Measurements from ENCODE around the gene IMP4. TPM values are rescaled to one million over a fixed set of nuclear protein-coding genes. Genes with fewer than 3 reads are reported as not detected.

IMP4 gene
- total and polyA plus RNA-seq, 9 donors: 24.8 to 74.0 (median 54.4) TPM

DNA sequence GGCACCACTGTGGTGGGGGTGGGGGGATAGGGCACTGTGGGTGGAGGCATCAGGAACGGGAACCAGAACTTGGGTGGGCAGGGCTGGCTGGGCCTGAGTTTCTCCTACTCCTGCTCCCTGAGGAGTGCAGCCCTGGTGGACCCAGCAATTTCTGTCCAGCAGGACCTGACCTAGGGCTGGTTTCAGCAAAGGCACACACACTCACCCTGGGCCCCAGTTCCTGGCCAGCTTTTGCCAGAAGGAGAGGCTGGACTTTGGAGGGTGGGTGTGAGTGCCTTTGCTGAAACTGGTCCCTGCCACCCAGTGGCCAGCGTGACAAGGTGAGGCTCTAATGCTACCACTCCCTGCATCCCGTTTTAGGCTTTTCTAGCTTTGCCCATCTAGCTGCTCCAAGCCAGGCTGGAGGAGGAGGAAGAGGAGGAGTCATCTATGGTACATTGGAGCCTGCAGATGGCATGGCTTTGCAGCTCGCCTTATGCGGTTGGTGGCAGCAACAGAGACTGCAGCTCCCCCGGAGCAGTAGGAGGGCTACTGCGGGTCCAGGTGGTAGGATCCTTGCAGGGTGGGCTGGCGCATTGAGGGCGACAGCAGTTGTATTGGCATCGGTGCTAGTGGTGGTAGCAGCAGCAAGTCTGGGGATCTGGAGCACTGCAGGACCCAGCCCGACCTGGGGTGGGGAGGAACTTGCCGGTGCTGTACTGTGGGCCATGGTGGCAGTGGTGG lies 40.4 kb upstream of the IMP4 start:
- H3K27ac ChIP-seq: no peak overlapping the region
- DNase-seq: no peak
- 76 to 89% (median 80%) methylated on average over 12 of the region's 12 CpGs for WGBS, 3 donors
- no peaks in the 10 kb centered on the region for H3K9me3 ChIP-seq
- intact Hi-C loops (cut with DNase I): no loop called here
- H3K4me3 ChIP-seq: no peak overlapping the region
- H3K27me3 ChIP-seq: no peaks in the 10 kb centered on the region
- TF ChIP-seq CTCF (IDR thresholded peaks at IDR 0.05) (no peak), POLR2A (IDR thresholded peaks at IDR 0.05) (no peak), EP300 (IDR thresholded peaks at IDR 0.05) (no peak)
- no peaks in the 10 kb centered on the region for H3K4me1 ChIP-seq (ENCODE audit: insufficient read depth)
- H3K36me3 ChIP-seq: no peaks in the 10 kb centered on the region

GRCh38 chr2:130303169-130303568 lies 39.5 kb upstream of the IMP4 start:
- Histone ChIP-seq H3K4me1 (ENCODE audit: insufficient read depth) (no peaks in the 10 kb centered on the region), H3K27me3 (no peaks in the 10 kb centered on the region), H3K36me3 (no peaks in the 10 kb centered on the region), H3K27ac (no peak overlapping the region), H3K9me3 (no peaks in the 10 kb centered on the region), H3K4me3 (no peak overlapping the region)
- TF ChIP-seq CTCF (IDR thresholded peaks at IDR 0.05) (no peak), EP300 (IDR thresholded peaks at IDR 0.05) (no peak), POLR2A (IDR thresholded peaks at IDR 0.05) (no peak)
- intact Hi-C loops (cut with DNase I): no loop called here
- no peak for DNase-seq

GRCh38 chr2:130304726-130305125 lies 38.0 kb upstream of the IMP4 start:
- intact Hi-C loops (cut with DNase I): no loop called here
- H3K4me1 ChIP-seq (ENCODE audit: insufficient read depth): no peaks in the 10 kb centered on the region
- DNase-seq: no peak
- WGBS, 3 donors: 92 to 95% (median 94%) methylated on average over 3 of the region's 3 CpGs
- H3K27ac ChIP-seq: no peak overlapping the region
- H3K9me3 ChIP-seq: no peaks in the 10 kb centered on the region
- H3K4me3 ChIP-seq: no peak overlapping the region
- H3K36me3 ChIP-seq: no peaks in the 10 kb centered on the region
- no peak for TF ChIP-seq POLR2A (IDR thresholded peaks at IDR 0.05)
- no peak for TF ChIP-seq CTCF (IDR thresholded peaks at IDR 0.05)
- TF ChIP-seq EP300 (IDR thresholded peaks at IDR 0.05): no peak
- no peaks in the 10 kb centered on the region for H3K27me3 ChIP-seq

GRCh38 chr2:130307850-130308249 lies 34.8 kb upstream of the IMP4 start:
- Histone ChIP-seq H3K4me1 (ENCODE audit: insufficient read depth) (no peaks in the 10 kb centered on the region), H3K27ac (no peak overlapping the region), H3K27me3 (no peaks in the 10 kb centered on the region), H3K36me3 (no peaks in the 10 kb centered on the region), H3K4me3 (no peak overlapping the region), H3K9me3 (no peaks in the 10 kb centered on the region)
- intact Hi-C loops (cut with DNase I): no loop called here
- no peak for DNase-seq
- 88 to 96% (median 93%) methylated on average over 4 of the region's 4 CpGs for WGBS, 3 donors
- TF ChIP-seq EP300 (IDR thresholded peaks at IDR 0.05): no peak
- no peak for TF ChIP-seq CTCF (IDR thresholded peaks at IDR 0.05)
- TF ChIP-seq POLR2A (IDR thresholded peaks at IDR 0.05): no peak
